ENCODE results near the gene SLF2. TPM values are rescaled to one million over a fixed set of nuclear protein-coding genes. Genes with fewer than 3 reads are reported as not detected.

SLF2 gene
- total RNA-seq, 2 experiments from 2014 or later, result 41.4 to 53.0 TPM

DNA sequence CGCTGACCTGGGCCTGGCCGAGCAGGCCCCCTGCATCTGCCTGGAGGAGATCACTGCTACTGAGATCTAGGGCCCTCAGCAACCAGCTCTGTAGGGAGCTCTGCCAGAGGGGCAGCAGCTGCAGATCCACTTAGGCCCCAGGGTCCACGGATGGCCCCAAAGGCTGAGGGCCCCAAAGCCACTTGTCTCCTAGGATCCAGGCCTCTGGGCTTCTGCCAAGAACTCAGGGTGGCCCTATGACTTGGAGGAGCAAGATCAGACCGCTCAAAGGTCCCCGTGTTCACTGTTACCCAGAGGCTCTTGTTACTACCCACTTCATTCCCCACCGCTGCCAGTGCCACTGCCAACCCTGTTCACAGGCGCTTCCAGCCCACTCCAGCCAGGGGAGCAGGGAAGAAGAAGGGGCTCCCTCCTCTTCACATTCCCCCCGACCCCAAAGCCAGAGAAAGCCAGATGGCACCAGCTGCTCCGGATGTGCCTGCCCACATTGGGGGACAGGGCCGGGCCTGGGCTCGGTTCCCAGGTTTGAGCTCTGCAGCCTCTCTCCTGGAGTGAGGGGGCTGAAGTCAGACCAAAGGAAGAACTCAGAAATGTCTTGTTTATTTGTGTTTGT, 94.4 kb downstream of the SLF2 start:
- ATAC-seq (no peak), DNase-seq (no peak)
- no peaks in the 10 kb centered on the region for H3K9me3 Mint-ChIP-seq (ENCODE audit: low read depth)
- no peaks in the 10 kb centered on the region for H3K27me3 Mint-ChIP-seq
- H3K27ac Mint-ChIP-seq, result no peak overlapping the region
- no peaks in the 10 kb centered on the region for H3K36me3 Mint-ChIP-seq
- CTCF ChIA-PET, result interaction anchor here (1.1 to 2.3 kb wide), 4 partner anchors 9 to 25 kb away, joined by 4 to 16 read pairs (median 6); partner anchors contain the start of genes PDZD7 and SFXN3
- H3K4me3 Mint-ChIP-seq, result no peak overlapping the region
- H3K4me1 Mint-ChIP-seq, result no peaks in the 10 kb centered on the region

GRCh38 chr10:101007915-101008822, 95.4 kb downstream of the SLF2 start:
- no peaks in the 10 kb centered on the region for H3K36me3 Mint-ChIP-seq
- no peak for ATAC-seq
- peaks cover 1% of the 10 kb centered on the region for H3K27me3 Mint-ChIP-seq
- H3K27ac Mint-ChIP-seq, result no peak overlapping the region
- H3K4me1 Mint-ChIP-seq, result peaks cover 7% of the 10 kb centered on the region
- no peak overlapping the region for H3K4me3 Mint-ChIP-seq
- CTCF ChIA-PET, result interaction anchor here (1.1 to 2.3 kb wide), 6 partner anchors 9 to 24 kb away, joined by 3 to 16 read pairs (median 6); no protein-coding TSS in a partner anchor
- no peak for DNase-seq
- no peaks in the 10 kb centered on the region for H3K9me3 Mint-ChIP-seq (ENCODE audit: low read depth)

DNA sequence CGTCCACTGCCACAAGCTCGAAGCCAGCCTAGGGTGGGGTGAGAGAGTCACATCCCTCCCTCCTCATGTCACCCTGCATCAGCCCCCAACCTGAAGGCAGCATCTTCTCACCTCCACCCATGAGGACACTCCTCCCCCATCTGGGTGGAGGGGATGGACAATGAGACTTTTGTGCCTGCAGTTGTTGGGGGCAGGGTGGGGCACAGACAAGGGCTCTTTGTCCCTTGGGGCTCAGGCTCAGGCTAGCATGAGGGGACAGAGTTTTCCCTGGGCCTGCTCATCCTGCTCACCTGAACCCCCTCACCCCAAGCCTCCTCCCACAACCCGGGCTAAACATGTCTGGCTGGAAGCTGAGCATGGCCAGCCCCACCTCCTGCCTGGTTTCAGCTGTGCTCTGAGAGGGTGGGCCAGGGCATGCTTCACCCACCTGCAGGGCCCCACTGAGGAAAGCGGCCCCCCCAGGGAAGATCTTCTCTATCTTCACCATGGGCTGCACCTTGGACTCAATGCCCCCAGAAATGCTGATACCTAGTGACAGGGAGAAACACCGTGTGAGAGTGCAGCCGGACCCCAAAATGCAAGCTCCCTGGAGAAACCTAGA, 96.2 kb downstream of the SLF2 start:
- CTCF ChIA-PET, result interaction anchor here (1.1 to 2.3 kb wide), 3 partner anchors 8 to 11 kb away, joined by 3 to 9 read pairs (median 7); no protein-coding TSS in a partner anchor
- H3K27ac Mint-ChIP-seq, result no peak overlapping the region

GRCh38 chr10:101010329-101010728, 97.6 kb downstream of the SLF2 start:
- peaks cover 3% of the 10 kb centered on the region for H3K27me3 Mint-ChIP-seq
- CTCF ChIA-PET, result interaction anchor here (0.8 to 2.3 kb wide), 2 partner anchors 8 to 12 kb away, joined by 3 to 7 read pairs; no protein-coding TSS in a partner anchor

More for the DNA sequence above, 96.2 kb downstream of the SLF2 start:
- Mint-ChIP-seq H3K27me3 (peaks cover 3% of the 10 kb centered on the region), H3K4me3 (no peak overlapping the region), H3K4me1 (peaks cover 12% of the 10 kb centered on the region), H3K36me3 (no peaks in the 10 kb centered on the region), H3K9me3 (ENCODE audit: low read depth) (no peaks in the 10 kb centered on the region)
- DNase-seq (no peak), ATAC-seq (no peak)

GRCh38 chr10:101011517-101012423, 99.0 kb downstream of the SLF2 start:
- Mint-ChIP-seq H3K36me3 (no peaks in the 10 kb centered on the region), H3K4me1 (peaks cover 27% of the 10 kb centered on the region), H3K9me3 (ENCODE audit: low read depth) (no peaks in the 10 kb centered on the region), H3K27ac (no peak overlapping the region), H3K27me3 (peaks cover 8% of the 10 kb centered on the region), H3K4me3 (no peak overlapping the region)
- CTCF ChIA-PET, result interaction anchor here (0.7 to 1.6 kb wide), 8 partner anchors 9 to 43 kb away, joined by 4 to 8 read pairs (median 5); partner anchors contain the start of genes LZTS2 and SEMA4G
- DNase-seq (no peak), ATAC-seq (no peak)

More at GRCh38 chr10:101010329-101010728, 97.6 kb downstream of the SLF2 start:
- DNase-seq, result no peak
- ATAC-seq, result no peak
- no peaks in the 10 kb centered on the region for H3K36me3 Mint-ChIP-seq
- H3K27ac Mint-ChIP-seq, result no peak overlapping the region
- H3K4me1 Mint-ChIP-seq, result peaks cover 26% of the 10 kb centered on the region
- no peaks in the 10 kb centered on the region for H3K9me3 Mint-ChIP-seq (ENCODE audit: low read depth)
- no peak overlapping the region for H3K4me3 Mint-ChIP-seq

GRCh38 chr10:101012525-101013364, 100.0 kb downstream of the SLF2 start:
- CTCF ChIA-PET, result interaction anchor here (0.8 to 7.6 kb wide), 7 partner anchors 10 to 31 kb away, joined by 4 to 174 read pairs (median 6); partner anchors contain the start of gene LZTS2

DNA sequence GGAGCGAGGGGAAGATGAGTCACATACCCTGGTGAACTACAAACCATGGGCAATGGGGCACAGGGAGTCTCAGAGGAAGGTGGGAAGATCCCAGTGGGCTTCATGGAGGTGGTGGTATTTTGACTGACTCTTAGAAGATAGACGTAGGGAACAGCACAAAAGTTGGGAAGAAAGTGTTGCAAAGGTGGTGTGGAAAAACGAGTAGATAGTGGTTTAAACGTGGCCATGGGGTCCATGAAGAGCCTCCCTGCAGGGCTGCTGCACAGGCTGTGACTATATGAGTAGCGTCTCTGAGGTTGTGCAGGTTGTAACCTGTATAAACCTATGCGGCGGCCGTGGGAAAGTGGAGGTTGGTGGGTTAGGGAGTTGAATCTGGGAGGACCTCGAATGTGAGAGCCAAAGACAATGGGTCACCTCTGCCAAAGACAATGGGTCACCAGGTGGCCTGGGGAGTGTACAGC, 100.6 kb downstream of the SLF2 start:
- no peak for DNase-seq
- H3K4me3 Mint-ChIP-seq, result no peak overlapping the region
- CTCF ChIA-PET, result interaction anchor here (0.6 to 7.6 kb wide), 11 partner anchors 14 to 451 kb away, joined by 3 to 174 read pairs (median 6); partner anchors contain the start of genes LZTS2, MRPL43, PDZD7 and SFXN3
- H3K9me3 Mint-ChIP-seq (ENCODE audit: low read depth), result no peaks in the 10 kb centered on the region
- ATAC-seq, result no peak
- H3K4me1 Mint-ChIP-seq, result peaks cover 29% of the 10 kb centered on the region
- H3K27ac Mint-ChIP-seq, result peak overlapping the region; percentile 27
- H3K27me3 Mint-ChIP-seq, result peaks cover 22% of the 10 kb centered on the region
- H3K36me3 Mint-ChIP-seq, result no peaks in the 10 kb centered on the region

More at GRCh38 chr10:101012525-101013364, 100.0 kb downstream of the SLF2 start:
- ATAC-seq (peak; percentile 90), DNase-seq (peak; percentile 89)
- H3K36me3 Mint-ChIP-seq, result no peaks in the 10 kb centered on the region
- H3K27ac Mint-ChIP-seq, result peak overlapping the region; percentile 27
- no peak overlapping the region for H3K4me3 Mint-ChIP-seq
- peaks cover 17% of the 10 kb centered on the region for H3K27me3 Mint-ChIP-seq
- H3K9me3 Mint-ChIP-seq (ENCODE audit: low read depth), result no peaks in the 10 kb centered on the region
- peaks cover 27% of the 10 kb centered on the region for H3K4me1 Mint-ChIP-seq

- Mint-ChIP-seq H3K4me1 (peaks cover 35% of the 10 kb centered on the region), H3K27ac (no peak overlapping the region), H3K4me3 (no peak overlapping the region), H3K27me3 (peaks cover 29% of the 10 kb centered on the region), H3K9me3 (ENCODE audit: low read depth) (no peaks in the 10 kb centered on the region), H3K36me3 (no peaks in the 10 kb centered on the region)
- DNase-seq, result peak; percentile 83
- ATAC-seq, result peak; percentile 37
- CTCF ChIA-PET, result interaction anchor here (0.6 to 7.6 kb wide), 24 partner anchors 9 to 519 kb away, joined by 3 to 174 read pairs (median 4); partner anchors contain the start of genes KAZALD1, LZTS2, MRPL43 and PDZD7
Measured at GRCh38 chr10:101014230-101014884, 101.6 kb downstream of the SLF2 start.

Small RNA genes lying within 50 kb of the gene (microRNA-seq; reads per million reads assigned to microRNA genes)
- not detected for gene MIR608

Other genes with a start within 250 kb of the SLF2 start
- not detected for gene PAX2, start 167.4 kb upstream of the SLF2 start, total RNA-seq
- under 1 TPM; 0.26 to 0.45 TPM for gene SEMA4G, start 56.5 kb downstream of the SLF2 start, total RNA-seq
- 10 to 100 TPM; 48.2 to 52.2 TPM for gene MRPL43, start 74.5 kb downstream of the SLF2 start, total RNA-seq
- gene TWNK, start 74.6 kb downstream of the SLF2 start, total RNA-seq, result 10 to 100 TPM; 11.2 to 18.7 TPM
- 10 to 100 TPM; 12.6 to 12.7 TPM for gene LZTS2, start 86.8 kb downstream of the SLF2 start, total RNA-seq
- gene PDZD7, start 118.2 kb downstream of the SLF2 start, total RNA-seq, result 1 to 10 TPM in 1 of 2 experiments, under 1 TPM in 1; 0.59 to 1.2 TPM
- 10 to 100 TPM; 38.2 to 48.8 TPM for gene SFXN3, start 118.3 kb downstream of the SLF2 start, total RNA-seq
- gene KAZALD1, start 149.0 kb downstream of the SLF2 start, total RNA-seq, result under 1 TPM in 1 of 2 experiments, not detected in 1; 0.30 TPM
- not detected for gene TLX1, start 218.3 kb downstream of the SLF2 start, total RNA-seq

Data from activated CD8-positive, alpha-beta memory T cell treated with anti-CD3 and anti-CD28 coated beads, Interleukin-2, amount 10 ng/mL, durations not matched to agents 7 days and 5 days (primary cell).